A673 (cell line): Measurements from ENCODE around the gene SYNJ2. TPM values are rescaled to one million over a fixed set of nuclear protein-coding genes. Genes with fewer than 3 reads are reported as not detected.

Experiments used
- BruUV-seq: library from RNA; stranded (reverse); fragments of 400-500 nt; replicated peaks from 2 replicates; lab custom pipeline; 2021; lab: Mats Ljungman, UMichigan
- CTCF ChIA-PET: fragments of 300-600 bp; sonication (Branson Sonifier 250); formaldehyde crosslinking; loops from one replicate; lab custom pipeline; 2022; ENCODE audit warnings: antibody characterized with exemption; lab: Charles Lee
- POLR2A ChIA-PET: fragments of 300-600 bp; sonication (Branson Sonifier 250); formaldehyde crosslinking; loops from one replicate; lab custom pipeline; 2022; ENCODE audit warnings: antibody characterized with exemption; ENCODE audit not compliant: low non-redundant PET; lab: Charles Lee
- DNase-seq: peaks from one replicate; pipeline ENCODE4 v3.0.0-alpha.2; 2015; ENCODE audit warnings: low spot score
- H3K27ac ChIP-seq: fragments of 200-600 bp; sonication (generic); 2 replicates; pipeline ENCODE4 v1.5.1; 2016; ENCODE audit warnings: mixed run types, low read depth, mild to moderate bottlenecking, mixed read lengths, antibody characterized with exemption, low read length; ENCODE audit not compliant: poor library complexity, severe bottlenecking
- H3K27me3 ChIP-seq: fragments of 200-600 bp; sonication (generic); replicated peaks from 2 replicates; pipeline ENCODE4 v1.6.1; 2017; ENCODE audit warnings: mixed run types, low read depth, mild to moderate bottlenecking, mixed read lengths, antibody characterized with exemption, low read length; ENCODE audit not compliant: insufficient read depth, poor library complexity
- H3K36me3 ChIP-seq: fragments of 200-600 bp; sonication (generic); 2 replicates; pipeline ENCODE4 v1.6.1; 2016; ENCODE audit warnings: mixed run types, mild to moderate bottlenecking, mixed read lengths, antibody characterized with exemption, low read length; ENCODE audit not compliant: insufficient read depth, poor library complexity, severe bottlenecking
- H3K4me1 ChIP-seq: fragments of 200-600 bp; sonication (generic); 2 replicates; pipeline ENCODE4 v1.6.1; 2017; ENCODE audit warnings: mixed run types, mild to moderate bottlenecking, mixed read lengths, antibody characterized with exemption, low read length; ENCODE audit not compliant: insufficient read depth, poor library complexity, severe bottlenecking
- H3K4me3 ChIP-seq: fragments of 200-600 bp; sonication (generic); 2 replicates; pipeline ENCODE4 v1.5.1; 2016; ENCODE audit warnings: low read depth, mixed run types, mild to moderate bottlenecking, mixed read lengths, low read length; ENCODE audit not compliant: poor library complexity, severe bottlenecking
- H3K9me3 ChIP-seq: fragments of 200-600 bp; sonication (generic); 2 replicates; pipeline ENCODE4 v1.6.1; 2016; ENCODE audit warnings: mixed run types, low read depth, mild to moderate bottlenecking, mixed read lengths, antibody characterized with exemption, low read length; ENCODE audit not compliant: poor library complexity, severe bottlenecking
- EZH2 ChIP-seq: fragments of 200-600 bp; sonication (generic); IDR thresholded peaks from 2 replicates; pipeline ENCODE4 v1.6.1; 2017; ENCODE audit warnings: borderline replicate concordance, low read depth, mild to moderate bottlenecking, mixed read lengths, antibody characterized with exemption, low read length; ENCODE audit not compliant: poor library complexity, severe bottlenecking
- intact Hi-C: fragments of 100-400 bp; cut with micrococcal nuclease; formaldehyde crosslinking; loops from one replicate; pipeline ENCODE4 v1.10.0; 2022; ENCODE audit not compliant: unreplicated experiment
- total RNA-seq: library from RNA; stranded (reverse); gene quantifications from 2 replicates; pipeline ENCODE4 v1.2.3, GENCODE V29; 2021
- TF ChIP-seq, protein P1 (sequence below): fragments of 300-800, 200-600 bp; sonication (generic); conservative IDR thresholded peaks from 2 replicates; pipeline ENCODE4 v1.5.1; 2017; ENCODE audit warnings: low read depth, mild to moderate bottlenecking, antibody characterized with exemption, low read length, moderate library complexity, mixed read lengths

Gene SYNJ2
- total RNA-seq, 1 experiment from 2014 or later: 37.0 TPM

DNA sequence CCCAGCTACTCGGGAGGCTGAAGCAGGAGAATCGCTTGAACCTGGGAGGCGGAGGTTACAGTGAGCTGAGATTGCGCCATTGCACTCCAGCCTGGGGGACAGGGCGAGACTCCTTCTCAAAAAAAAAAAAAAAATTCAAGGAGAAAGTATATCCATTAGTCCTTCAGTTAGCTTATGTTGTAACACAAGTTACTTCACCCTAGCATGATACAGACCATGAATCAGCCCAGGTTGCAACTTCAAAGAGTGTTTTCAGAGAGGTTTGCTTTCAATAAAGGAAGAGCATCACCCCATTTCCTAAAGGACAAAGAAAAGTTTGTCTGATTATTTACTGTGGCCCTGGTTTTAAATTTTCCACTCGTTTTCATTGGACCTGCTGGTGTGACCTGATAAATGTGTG, 113.4 kb downstream of the SYNJ2 start:
- Histone ChIP-seq H3K36me3 (peaks cover 14% of the 10 kb centered on the region), H3K4me3 (no peak overlapping the region), H3K27me3 (no peaks in the 10 kb centered on the region), H3K27ac (no peak overlapping the region), H3K4me1 (no peaks in the 10 kb centered on the region), H3K9me3 (no peaks in the 10 kb centered on the region)
- TF ChIP-seq, protein P1, sequence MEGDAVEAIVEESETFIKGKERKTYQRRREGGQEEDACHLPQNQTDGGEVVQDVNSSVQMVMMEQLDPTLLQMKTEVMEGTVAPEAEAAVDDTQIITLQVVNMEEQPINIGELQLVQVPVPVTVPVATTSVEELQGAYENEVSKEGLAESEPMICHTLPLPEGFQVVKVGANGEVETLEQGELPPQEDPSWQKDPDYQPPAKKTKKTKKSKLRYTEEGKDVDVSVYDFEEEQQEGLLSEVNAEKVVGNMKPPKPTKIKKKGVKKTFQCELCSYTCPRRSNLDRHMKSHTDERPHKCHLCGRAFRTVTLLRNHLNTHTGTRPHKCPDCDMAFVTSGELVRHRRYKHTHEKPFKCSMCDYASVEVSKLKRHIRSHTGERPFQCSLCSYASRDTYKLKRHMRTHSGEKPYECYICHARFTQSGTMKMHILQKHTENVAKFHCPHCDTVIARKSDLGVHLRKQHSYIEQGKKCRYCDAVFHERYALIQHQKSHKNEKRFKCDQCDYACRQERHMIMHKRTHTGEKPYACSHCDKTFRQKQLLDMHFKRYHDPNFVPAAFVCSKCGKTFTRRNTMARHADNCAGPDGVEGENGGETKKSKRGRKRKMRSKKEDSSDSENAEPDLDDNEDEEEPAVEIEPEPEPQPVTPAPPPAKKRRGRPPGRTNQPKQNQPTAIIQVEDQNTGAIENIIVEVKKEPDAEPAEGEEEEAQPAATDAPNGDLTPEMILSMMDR: no peak
- no peak for TF ChIP-seq EZH2
- ChIA-PET CTCF (no interaction called here), POLR2A (interaction anchor here (0.6 kb wide), 1 partner anchor 40 kb away, joined by 7 read pairs; no protein-coding TSS in a partner anchor)
- intact Hi-C loops: no loop called here
- DNase-seq: no peak
- BruUV-seq: no TSS peak

DNA sequence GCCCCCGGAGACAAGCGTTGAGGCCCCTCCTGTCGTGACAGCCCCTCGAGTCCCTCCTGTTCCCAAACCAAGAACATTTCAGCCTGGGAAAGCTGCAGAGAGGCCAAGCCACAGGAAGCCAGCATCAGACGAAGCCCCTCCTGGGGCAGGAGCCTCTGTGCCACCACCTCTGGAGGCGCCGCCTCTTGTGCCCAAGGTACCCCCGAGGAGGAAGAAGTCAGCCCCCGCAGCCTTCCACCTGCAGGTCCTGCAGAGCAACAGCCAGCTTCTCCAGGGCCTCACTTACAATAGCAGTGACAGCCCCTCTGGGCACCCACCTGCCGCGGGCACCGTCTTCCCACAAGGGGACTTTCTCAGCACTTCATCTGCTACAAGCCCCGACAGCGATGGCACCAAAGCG, 114.0 kb downstream of the SYNJ2 start:
- BruUV-seq: no TSS peak
- Histone ChIP-seq H3K36me3 (peaks cover 14% of the 10 kb centered on the region), H3K4me3 (no peak overlapping the region), H3K27ac (no peak overlapping the region), H3K9me3 (no peaks in the 10 kb centered on the region), H3K4me1 (no peaks in the 10 kb centered on the region), H3K27me3 (no peaks in the 10 kb centered on the region)
- ChIA-PET CTCF (no interaction called here), POLR2A (interaction anchor here (0.6 kb wide), 1 partner anchor 173 kb away, joined by 3 read pairs; no protein-coding TSS in a partner anchor)
- intact Hi-C loops: no loop called here
- DNase-seq: no peak
- TF ChIP-seq EZH2: no peak
- TF ChIP-seq, protein P1: no peak

DNA sequence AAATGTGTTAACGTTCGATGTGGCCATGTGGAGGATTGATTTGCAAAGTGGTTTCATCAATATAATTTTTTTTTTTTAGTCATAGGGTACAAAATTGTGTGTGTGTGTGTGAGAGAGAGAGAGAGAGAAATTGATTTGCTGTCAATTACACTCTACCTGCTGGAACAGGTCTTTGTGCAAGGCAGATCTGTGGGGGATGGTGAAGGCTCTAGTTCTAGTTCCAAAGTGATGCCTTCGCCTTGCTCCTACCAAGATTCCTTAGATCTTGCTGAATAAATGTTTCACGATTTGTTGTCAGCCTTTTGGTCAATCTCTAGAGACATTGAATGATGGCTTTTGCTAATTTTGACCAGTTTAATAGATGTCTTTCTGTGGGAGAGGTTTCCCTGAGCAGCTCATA, 121.6 kb downstream of the SYNJ2 start:
- no peaks in the 10 kb centered on the region for H3K36me3 ChIP-seq
- no peak overlapping the region for H3K4me3 ChIP-seq
- H3K27me3 ChIP-seq: no peaks in the 10 kb centered on the region
- DNase-seq: no peak
- no peak overlapping the region for H3K27ac ChIP-seq
- H3K4me1 ChIP-seq: no peaks in the 10 kb centered on the region
- H3K9me3 ChIP-seq: no peaks in the 10 kb centered on the region
- intact Hi-C loops: no loop called here
- TF ChIP-seq, protein P1: no peak
- no peak for TF ChIP-seq EZH2
- no TSS peak for BruUV-seq
- POLR2A ChIA-PET: no interaction called here
- CTCF ChIA-PET: no interaction called here
